Neural cell (in vitro differentiated cells): ENCODE measurements around the gene KIAA1958. TPM values are rescaled to one million over a fixed set of nuclear protein-coding genes. Genes with fewer than 3 reads are reported as not detected.

ENCODE experiments used
- H2AFZ ChIP-seq: fragments of 200-600, 300-800 bp; sonication (generic), shearing (Covaris generic); 2 replicates; pipeline ENCODE4 v1.6.0; 2014; ENCODE audit warnings: low read depth, mild to moderate bottlenecking, antibody characterized with exemption, low read length, moderate library complexity
- H3F3A ChIP-seq: fragments of 200-600 bp; shearing (Covaris generic); 2 replicates; pipeline ENCODE4 v1.6.1; 2016; ENCODE audit warnings: mild to moderate bottlenecking, moderate library complexity, mixed read lengths, antibody characterized with exemption, low read length; ENCODE audit not compliant: insufficient read depth, poor library complexity, severe bottlenecking
- H3K27ac ChIP-seq: fragments of 200-600, 300-800 bp; sonication (generic), shearing (Covaris generic); 2 replicates; pipeline ENCODE4 v1.5.1; 2014; ENCODE audit warnings: mild to moderate bottlenecking, low read length, moderate library complexity
- H3K27me3 ChIP-seq: fragments of 300-800, 200-600 bp; sonication (generic), shearing (Covaris generic); 2 replicates; pipeline ENCODE4 v1.6.0; 2014; ENCODE audit warnings: mild to moderate bottlenecking, low read depth, low read length, moderate library complexity; ENCODE audit not compliant: insufficient read depth
- H3K36me3 ChIP-seq: fragments of 300-800, 200-600 bp; sonication (generic), shearing (Covaris generic); 2 replicates; pipeline ENCODE4 v1.5.1; 2014; ENCODE audit warnings: mild to moderate bottlenecking, antibody characterized with exemption, low read length, moderate library complexity; ENCODE audit not compliant: insufficient read depth
- H3K4me2 ChIP-seq: fragments of 300-800, 200-600 bp; sonication (generic), shearing (Covaris generic); 2 replicates; pipeline ENCODE4 v1.6.0; 2014; ENCODE audit warnings: mild to moderate bottlenecking, low read length
- H3K4me3 ChIP-seq: fragments of 300-800, 200-600 bp; sonication (generic), shearing (Covaris generic); 2 replicates; pipeline ENCODE4 v1.5.1; 2014; ENCODE audit warnings: mild to moderate bottlenecking, low read length, moderate library complexity
- H3K79me2 ChIP-seq: fragments of 200-600 bp; shearing (Covaris generic); replicated peaks from 2 replicates; pipeline ENCODE4 v1.6.0; 2014; ENCODE audit warnings: mild to moderate bottlenecking, low read length, moderate library complexity; ENCODE audit not compliant: insufficient read depth
- H3K9ac ChIP-seq: fragments of 300-800, 200-600 bp; sonication (generic), shearing (Covaris generic); 2 replicates; pipeline ENCODE4 v1.6.1; 2016; ENCODE audit warnings: mild to moderate bottlenecking, low read length, mixed read lengths
- H3K9me2 ChIP-seq: fragments of 200-600 bp; shearing (Covaris generic); 2 replicates; pipeline ENCODE4 v1.6.1; 2016; ENCODE audit warnings: mild to moderate bottlenecking, low read length, mixed read lengths; ENCODE audit not compliant: insufficient read depth
- H3K9me3 ChIP-seq: fragments of 200-600, 300-800 bp; sonication (generic), shearing (Covaris generic); 2 replicates; pipeline ENCODE4 v1.6.1; 2016; ENCODE audit warnings: mild to moderate bottlenecking, mixed run types, low read length, moderate library complexity, mixed read lengths
- H4K20me1 ChIP-seq: fragments of 200-600 bp; shearing (Covaris generic); 2 replicates; pipeline ENCODE4 v1.6.1; 2016; ENCODE audit warnings: mild to moderate bottlenecking, mixed run types; ENCODE audit not compliant: insufficient read depth
- CTCF ChIP-seq: fragments of 450-650 bp; IDR thresholded peaks from 2 replicates; pipeline ENCODE4 v1.5.1; 2014; ENCODE audit warnings: antibody characterized with exemption, mild to moderate bottlenecking, moderate library complexity; ENCODE audit not compliant: poor library complexity, severe bottlenecking
- EP300 ChIP-seq: fragments of 450-650 bp; conservative IDR thresholded peaks from 2 replicates; pipeline ENCODE4 v1.6.1; 2014; ENCODE audit warnings: antibody characterized with exemption, mild to moderate bottlenecking, moderate library complexity; ENCODE audit not compliant: poor library complexity, severe bottlenecking
- EZH2 ChIP-seq: fragments of 200-600, 300-800 bp; shearing (Covaris generic), sonication (generic); IDR thresholded peaks from 2 replicates; pipeline ENCODE4 v1.6.1; 2014; ENCODE audit warnings: antibody characterized with exemption, low read length, borderline replicate concordance, mild to moderate bottlenecking; ENCODE audit not compliant: insufficient read depth, poor library complexity, severe bottlenecking
- MXI1 ChIP-seq: fragments of 450-650 bp; conservative IDR thresholded peaks from 2 replicates; pipeline ENCODE4 v1.6.1; 2014; ENCODE audit warnings: antibody characterized with exemption, mild to moderate bottlenecking; ENCODE audit not compliant: poor library complexity, severe bottlenecking
- POLR2AphosphoS5 ChIP-seq: IDR thresholded peaks from 2 replicates; pipeline ENCODE4 v1.6.1; 2012
- RAD21 ChIP-seq: fragments of 450-650 bp; conservative IDR thresholded peaks from 2 replicates; pipeline ENCODE4 v1.6.1; 2014; ENCODE audit warnings: antibody characterized with exemption, mild to moderate bottlenecking, moderate library complexity
- REST ChIP-seq: IDR thresholded peaks from 2 replicates; pipeline ENCODE4 v1.6.1; 2012; ENCODE audit warnings: borderline replicate concordance
- SMC3 ChIP-seq: fragments of 450-650 bp; conservative IDR thresholded peaks from 2 replicates; pipeline ENCODE4 v1.6.1; 2014; ENCODE audit warnings: antibody characterized with exemption, mild to moderate bottlenecking, moderate library complexity; ENCODE audit not compliant: poor library complexity
- TAF1 ChIP-seq: IDR thresholded peaks from 2 replicates; pipeline ENCODE4 v1.6.1; 2012; ENCODE audit warnings: low read depth
- polyA plus RNA-seq: library from polyadenylated mRNA; depleted of rRNA; stranded (reverse); fragments of >200 nt; gene quantifications from 2 replicates; pipeline ENCODE4 v1.2.3, GENCODE V29; 2014

The KIAA1958 gene
- polyA plus RNA-seq, 1 donor from 2014 or later: 8.4 TPM

GRCh38 chr9:112541685-112542084 lies 55.1 kb downstream of the KIAA1958 start:
- Histone ChIP-seq H3K4me3 (no peak overlapping the region), H3K27ac (no peak overlapping the region), H4K20me1 (no peaks in the 10 kb centered on the region), H3K9ac (no peak overlapping the region), H2AFZ (no peak overlapping the region), H3K4me2 (no peak overlapping the region), H3K9me3 (no peaks in the 10 kb centered on the region), H3K79me2 (peaks cover 47% of the 10 kb centered on the region), H3K36me3 (no peaks in the 10 kb centered on the region), H3K27me3 (no peaks in the 10 kb centered on the region), H3K9me2 (no peaks in the 10 kb centered on the region), H3F3A (no peaks in the 10 kb centered on the region)
- TF ChIP-seq EP300 (no peak), SMC3 (no peak), REST (no peak), TAF1 (no peak), MXI1 (no peak), RAD21 (no peak), CTCF (no peak), POLR2AphosphoS5 (no peak), EZH2 (no peak)

- no peaks in the 10 kb centered on the region for H3F3A ChIP-seq
- H3K4me2 ChIP-seq: no peak overlapping the region
- H3K9me3 ChIP-seq: no peaks in the 10 kb centered on the region
- H3K27me3 ChIP-seq: no peaks in the 10 kb centered on the region
- H3K9ac ChIP-seq: no peak overlapping the region
- no peak overlapping the region for H2AFZ ChIP-seq
- no peak overlapping the region for H3K4me3 ChIP-seq
- H3K79me2 ChIP-seq: peaks cover 47% of the 10 kb centered on the region
- H4K20me1 ChIP-seq: no peaks in the 10 kb centered on the region
- no peaks in the 10 kb centered on the region for H3K9me2 ChIP-seq
- TF ChIP-seq SMC3 (no peak), CTCF (no peak), EP300 (no peak), MXI1 (no peak), EZH2 (no peak), REST (no peak), POLR2AphosphoS5 (no peak), TAF1 (no peak), RAD21 (no peak)
- H3K27ac ChIP-seq: no peak overlapping the region
- no peaks in the 10 kb centered on the region for H3K36me3 ChIP-seq
These were observed 56.1 kb downstream of the KIAA1958 start for GRCh38 chr9:112542593-112543292.
